ENCODE results near the gene ACTR10.

DNA sequence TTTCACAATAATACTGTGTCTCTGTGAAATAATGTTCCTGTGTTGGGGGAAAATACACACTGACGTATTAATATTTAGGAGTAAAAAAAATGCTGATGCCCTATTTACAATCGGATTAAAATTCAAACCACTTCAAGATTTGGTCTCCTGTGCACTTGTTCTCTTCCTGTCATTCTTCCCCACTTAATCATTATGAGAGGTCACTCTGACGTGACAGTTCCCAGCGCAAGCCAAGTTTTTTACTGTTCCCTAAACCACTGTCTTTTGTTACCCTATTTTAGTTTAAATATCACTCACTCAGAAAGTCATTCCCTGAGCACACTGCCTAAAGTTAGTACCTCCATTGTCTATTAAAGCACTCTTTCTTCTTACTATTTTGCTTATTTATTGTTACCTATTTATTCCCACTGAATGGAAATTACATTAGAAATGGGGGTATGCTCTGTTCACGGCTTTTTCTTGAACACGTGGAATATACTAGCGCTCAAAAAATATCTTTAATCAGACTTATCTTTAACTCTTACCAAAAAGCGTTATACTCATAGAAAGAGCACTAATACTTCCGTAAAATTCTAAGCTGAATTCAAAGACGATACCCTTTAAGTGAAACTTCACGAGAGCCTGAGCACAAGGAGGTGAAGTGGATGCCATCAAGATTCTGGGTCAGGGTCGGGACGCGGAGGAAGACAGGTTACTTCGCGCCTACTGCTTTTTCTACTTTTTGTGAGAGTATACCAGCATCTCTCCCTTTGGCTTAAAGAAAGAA, 44.0 kb downstream of the ACTR10 start:
- TF ChIP-seq, protein P1, sequence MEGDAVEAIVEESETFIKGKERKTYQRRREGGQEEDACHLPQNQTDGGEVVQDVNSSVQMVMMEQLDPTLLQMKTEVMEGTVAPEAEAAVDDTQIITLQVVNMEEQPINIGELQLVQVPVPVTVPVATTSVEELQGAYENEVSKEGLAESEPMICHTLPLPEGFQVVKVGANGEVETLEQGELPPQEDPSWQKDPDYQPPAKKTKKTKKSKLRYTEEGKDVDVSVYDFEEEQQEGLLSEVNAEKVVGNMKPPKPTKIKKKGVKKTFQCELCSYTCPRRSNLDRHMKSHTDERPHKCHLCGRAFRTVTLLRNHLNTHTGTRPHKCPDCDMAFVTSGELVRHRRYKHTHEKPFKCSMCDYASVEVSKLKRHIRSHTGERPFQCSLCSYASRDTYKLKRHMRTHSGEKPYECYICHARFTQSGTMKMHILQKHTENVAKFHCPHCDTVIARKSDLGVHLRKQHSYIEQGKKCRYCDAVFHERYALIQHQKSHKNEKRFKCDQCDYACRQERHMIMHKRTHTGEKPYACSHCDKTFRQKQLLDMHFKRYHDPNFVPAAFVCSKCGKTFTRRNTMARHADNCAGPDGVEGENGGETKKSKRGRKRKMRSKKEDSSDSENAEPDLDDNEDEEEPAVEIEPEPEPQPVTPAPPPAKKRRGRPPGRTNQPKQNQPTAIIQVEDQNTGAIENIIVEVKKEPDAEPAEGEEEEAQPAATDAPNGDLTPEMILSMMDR (IDR thresholded peaks at IDR 0.05; ENCODE audit: insufficient read depth, low read length, poor library complexity, severe bottlenecking): no peak
- TF ChIP-seq EZH2phosphoT487 (conservative IDR thresholded peaks at IDR 0.05; ENCODE audit: low read length): no peak
